Measurements from ENCODE around the gene DUSP6. TPM values are rescaled to one million over a fixed set of nuclear protein-coding genes. Genes with fewer than 3 reads are reported as not detected.

Gene DUSP6
- total RNA-seq, 4 donors from 2014 or later: 33.1 to 71.0 (median 46.7) TPM

DNA sequence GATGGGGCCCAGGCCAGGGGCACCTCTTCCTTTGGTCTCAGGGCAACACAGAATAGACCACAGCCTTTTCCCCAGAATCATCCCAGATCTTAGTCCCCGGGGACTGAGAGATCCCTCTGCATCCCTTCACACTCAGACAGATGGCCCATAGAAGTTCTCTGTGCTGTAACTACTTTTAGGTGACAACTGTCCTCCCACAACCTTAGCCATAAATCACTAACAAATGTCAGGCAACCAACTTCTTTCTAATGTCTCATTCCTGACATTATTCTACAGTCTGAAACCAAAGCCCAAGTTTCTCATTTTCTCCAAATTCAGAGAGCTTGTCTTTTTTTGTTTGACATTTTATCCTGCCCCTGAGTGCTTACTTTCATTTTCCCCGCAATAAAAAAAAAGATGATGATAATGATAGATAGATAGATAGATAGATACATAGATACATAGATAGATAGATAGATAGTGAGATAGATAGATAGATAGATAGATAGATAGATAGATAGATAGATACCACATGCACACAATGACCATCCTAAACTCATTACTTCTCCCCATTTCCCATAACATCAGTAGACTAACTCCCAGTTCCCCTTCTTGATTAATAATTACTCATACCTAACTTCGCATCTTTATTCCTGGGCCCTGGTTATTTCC lies 28.6 kb downstream of the DUSP6 start:
- H3K27ac ChIP-seq: no peak overlapping the region
- TF ChIP-seq, protein P1, sequence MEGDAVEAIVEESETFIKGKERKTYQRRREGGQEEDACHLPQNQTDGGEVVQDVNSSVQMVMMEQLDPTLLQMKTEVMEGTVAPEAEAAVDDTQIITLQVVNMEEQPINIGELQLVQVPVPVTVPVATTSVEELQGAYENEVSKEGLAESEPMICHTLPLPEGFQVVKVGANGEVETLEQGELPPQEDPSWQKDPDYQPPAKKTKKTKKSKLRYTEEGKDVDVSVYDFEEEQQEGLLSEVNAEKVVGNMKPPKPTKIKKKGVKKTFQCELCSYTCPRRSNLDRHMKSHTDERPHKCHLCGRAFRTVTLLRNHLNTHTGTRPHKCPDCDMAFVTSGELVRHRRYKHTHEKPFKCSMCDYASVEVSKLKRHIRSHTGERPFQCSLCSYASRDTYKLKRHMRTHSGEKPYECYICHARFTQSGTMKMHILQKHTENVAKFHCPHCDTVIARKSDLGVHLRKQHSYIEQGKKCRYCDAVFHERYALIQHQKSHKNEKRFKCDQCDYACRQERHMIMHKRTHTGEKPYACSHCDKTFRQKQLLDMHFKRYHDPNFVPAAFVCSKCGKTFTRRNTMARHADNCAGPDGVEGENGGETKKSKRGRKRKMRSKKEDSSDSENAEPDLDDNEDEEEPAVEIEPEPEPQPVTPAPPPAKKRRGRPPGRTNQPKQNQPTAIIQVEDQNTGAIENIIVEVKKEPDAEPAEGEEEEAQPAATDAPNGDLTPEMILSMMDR (IDR thresholded peaks at IDR 0.05): no peak
- TF ChIP-seq POLR2A (IDR thresholded peaks at IDR 0.05): no peak
- DNase-seq: no peak
- no peak overlapping the region for H3K4me3 ChIP-seq
- no peaks in the 10 kb centered on the region for H3K9me3 ChIP-seq
- H3K27me3 ChIP-seq: no peaks in the 10 kb centered on the region
- H3K36me3 ChIP-seq: no peaks in the 10 kb centered on the region
- peaks cover 0 to 4% (median 0%) of the 10 kb centered on the region in 4 donors for H3K4me1 ChIP-seq

DNA sequence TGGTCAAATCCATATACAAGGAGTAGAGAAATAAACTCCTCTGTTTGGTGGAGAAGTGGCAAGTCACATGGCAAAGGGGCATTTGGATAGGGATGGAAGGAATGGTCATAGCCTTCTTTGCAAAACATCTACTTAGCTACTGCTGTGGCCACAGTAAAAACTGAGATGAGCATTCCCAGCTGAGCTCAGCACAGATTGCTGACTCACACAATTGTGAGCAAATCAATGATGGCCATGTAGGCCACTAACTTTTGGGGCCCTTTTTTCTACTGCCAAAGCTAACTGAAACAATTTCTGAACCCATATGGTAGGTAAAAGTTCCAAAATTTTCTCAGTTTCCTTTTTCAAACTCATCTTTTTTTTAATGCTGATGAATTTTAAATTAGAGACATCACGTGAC lies 31.6 kb downstream of the DUSP6 start:
- Histone ChIP-seq H3K36me3 (no peaks in the 10 kb centered on the region), H3K9me3 (no peaks in the 10 kb centered on the region)
- DNase-seq: no peak

DNA sequence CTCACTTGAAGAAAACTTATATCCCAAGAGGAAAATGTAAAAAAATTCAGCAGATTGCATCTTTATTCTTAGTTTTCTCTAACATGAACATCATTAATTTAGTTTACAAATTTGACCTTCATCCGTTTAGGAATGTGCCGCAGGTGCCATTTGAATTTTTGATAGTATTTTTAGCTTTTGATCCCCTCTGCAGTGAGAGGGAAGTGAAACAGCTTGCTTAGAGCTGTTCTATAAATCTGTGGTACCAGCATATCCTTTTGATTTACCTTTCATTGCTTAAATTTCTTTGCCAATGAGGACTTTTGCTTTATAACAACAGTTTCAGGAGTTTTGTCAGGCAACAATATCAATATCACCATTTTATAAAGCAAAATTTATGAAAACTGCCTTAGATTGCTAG lies 32.7 kb downstream of the DUSP6 start:
- Histone ChIP-seq H3K9me3 (no peaks in the 10 kb centered on the region), H3K36me3 (no peaks in the 10 kb centered on the region), H3K27me3 (no peaks in the 10 kb centered on the region), H3K27ac (no peak overlapping the region), H3K4me1 (no peaks in the 10 kb centered on the region), H3K4me3 (no peak overlapping the region)
- no peak for DNase-seq
- TF ChIP-seq, protein P1 (IDR thresholded peaks at IDR 0.05): no peak
- no peak for TF ChIP-seq POLR2A (IDR thresholded peaks at IDR 0.05)

More for the DNA sequence above, 31.6 kb downstream of the DUSP6 start:
- Histone ChIP-seq H3K4me1 (no peaks in the 10 kb centered on the region), H3K27ac (no peak overlapping the region), H3K4me3 (no peak overlapping the region), H3K27me3 (no peaks in the 10 kb centered on the region)
- TF ChIP-seq POLR2A (IDR thresholded peaks at IDR 0.05): no peak
- TF ChIP-seq, protein P1 (IDR thresholded peaks at IDR 0.05): no peak

DNA sequence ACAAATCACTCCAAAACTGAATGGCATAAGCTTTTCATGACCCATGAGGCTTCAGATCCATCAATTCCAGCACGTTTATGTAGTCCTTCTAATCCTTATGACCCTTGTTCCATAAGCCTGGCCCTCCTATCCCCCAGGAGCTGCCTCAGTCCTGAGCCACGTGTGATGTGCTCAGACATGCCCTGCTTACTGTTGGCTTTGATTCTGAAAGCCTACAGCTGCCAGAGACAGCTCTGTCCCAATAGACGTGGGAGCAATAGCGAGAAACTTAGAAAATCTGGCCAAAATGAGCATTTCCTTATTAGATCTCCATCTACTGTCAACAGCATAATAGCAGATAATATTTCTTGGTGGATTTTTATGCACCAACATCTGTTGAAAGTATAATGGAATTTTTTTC lies 33.2 kb downstream of the DUSP6 start:
- Histone ChIP-seq H3K27me3 (no peaks in the 10 kb centered on the region), H3K36me3 (no peaks in the 10 kb centered on the region), H3K4me1 (no peaks in the 10 kb centered on the region), H3K9me3 (no peaks in the 10 kb centered on the region), H3K27ac (no peak overlapping the region), H3K4me3 (no peak overlapping the region)
- no peak for DNase-seq
- TF ChIP-seq, protein P1 (IDR thresholded peaks at IDR 0.05): no peak
- no peak for TF ChIP-seq POLR2A (IDR thresholded peaks at IDR 0.05)

DNA sequence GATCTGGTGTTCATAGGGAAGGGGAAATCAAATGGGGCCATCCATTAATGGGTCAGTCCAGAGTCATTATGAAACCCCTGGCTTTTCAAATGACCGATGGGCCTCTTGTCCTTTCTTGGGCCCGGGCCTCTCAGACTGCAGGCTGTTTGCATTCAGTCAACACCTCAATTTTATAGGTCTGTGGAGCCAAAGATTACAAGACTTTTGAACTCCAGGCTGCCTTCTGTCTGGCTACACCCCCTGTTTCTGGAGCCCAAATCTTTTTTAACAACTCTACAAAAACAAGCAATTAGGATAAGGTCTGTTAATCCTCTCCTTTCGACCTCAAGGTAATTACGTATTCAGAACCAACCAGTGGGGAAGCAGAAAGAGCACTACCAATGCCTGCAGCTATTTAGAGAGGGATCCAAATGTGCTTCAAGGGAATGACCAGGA lies 35.6 kb downstream of the DUSP6 start:
- TF ChIP-seq, protein P1 (IDR thresholded peaks at IDR 0.05): no peak
- no peak for TF ChIP-seq POLR2A (IDR thresholded peaks at IDR 0.05)
- Histone ChIP-seq H3K27ac (no peak overlapping the region), H3K4me3 (no peak overlapping the region), H3K36me3 (no peaks in the 10 kb centered on the region), H3K4me1 (no peaks in the 10 kb centered on the region), H3K27me3 (no peaks in the 10 kb centered on the region), H3K9me3 (no peaks in the 10 kb centered on the region)
- DNase-seq: no peak

All from Peyer's patch (tissue), 4 donors.